ENCODE data around the gene WIPI1. TPM values are rescaled to one million over a fixed set of nuclear protein-coding genes. Genes with fewer than 3 reads are reported as not detected.
A peak's percentile ranks its signal among the peaks of the same experiment; 100 is the strongest.
"Not testable (repeated sequence)": the region's sequence is repeated elsewhere in the genome, so short reads cannot be mapped to it uniquely, and the experiment has no call there.

WIPI1 gene, protein sequence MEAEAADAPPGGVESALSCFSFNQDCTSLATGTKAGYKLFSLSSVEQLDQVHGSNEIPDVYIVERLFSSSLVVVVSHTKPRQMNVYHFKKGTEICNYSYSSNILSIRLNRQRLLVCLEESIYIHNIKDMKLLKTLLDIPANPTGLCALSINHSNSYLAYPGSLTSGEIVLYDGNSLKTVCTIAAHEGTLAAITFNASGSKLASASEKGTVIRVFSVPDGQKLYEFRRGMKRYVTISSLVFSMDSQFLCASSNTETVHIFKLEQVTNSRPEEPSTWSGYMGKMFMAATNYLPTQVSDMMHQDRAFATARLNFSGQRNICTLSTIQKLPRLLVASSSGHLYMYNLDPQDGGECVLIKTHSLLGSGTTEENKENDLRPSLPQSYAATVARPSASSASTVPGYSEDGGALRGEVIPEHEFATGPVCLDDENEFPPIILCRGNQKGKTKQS
- 49.6 and 92.8 TPM in 2 replicates for total RNA-seq

DNA sequence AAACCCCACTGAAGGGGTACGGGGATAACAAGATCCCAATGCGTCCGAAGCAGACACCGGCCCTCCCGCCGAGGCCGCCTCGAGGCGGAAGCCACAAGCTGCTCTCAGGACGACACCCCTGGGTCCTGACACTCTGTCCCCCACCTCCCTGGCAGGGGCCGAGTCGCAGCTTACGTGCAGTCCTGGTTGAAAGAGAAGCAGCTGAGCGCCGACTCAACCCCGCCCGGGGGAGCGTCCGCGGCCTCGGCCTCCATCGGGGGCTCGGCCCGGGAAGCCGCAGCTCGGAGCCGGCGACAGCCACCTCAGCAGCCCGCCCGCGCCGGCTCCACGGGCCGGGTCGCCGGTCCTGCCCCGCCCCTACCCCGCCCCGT is at the start of gene WIPI1:
Gene WIPI1, minus strand, starts transcription at position 329 of the 371 bp plus-strand sequence. Its CDS starts 75 bp downstream, at position 254.
- no peak for DNase-seq (ENCODE audit: low read depth in 2 of 2)

GRCh38 chr17:68505951-68506350 is 48.7 kb upstream of the WIPI1 start:
- DNase-seq (ENCODE audit: low read depth in 2 of 2), result no peak

GRCh38 chr17:68501074-68501473 is 43.8 kb upstream of the WIPI1 start:
- no peak for DNase-seq (ENCODE audit: low read depth in 2 of 2)

DNA sequence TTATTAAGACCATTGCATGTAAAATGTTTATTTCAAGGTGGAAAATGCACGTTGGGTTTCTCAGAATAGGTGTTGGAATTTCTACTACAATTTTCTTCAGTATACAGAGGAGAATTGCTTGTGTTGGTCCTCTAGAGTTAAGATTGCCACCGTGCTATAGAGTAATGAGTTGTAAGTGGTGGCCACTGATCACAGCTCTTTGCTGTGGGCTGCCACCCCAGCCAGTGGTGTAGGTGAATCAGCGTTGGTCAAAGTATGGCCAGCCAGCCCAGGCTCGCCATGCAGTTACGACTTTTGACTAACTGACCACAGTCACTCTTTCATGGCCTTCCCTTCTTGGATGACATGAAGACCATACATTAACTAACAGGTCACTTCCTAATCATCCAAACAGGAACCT is 42.3 kb upstream of the WIPI1 start:
- DNase-seq (ENCODE audit: low read depth in 2 of 2), result no peak

DNA sequence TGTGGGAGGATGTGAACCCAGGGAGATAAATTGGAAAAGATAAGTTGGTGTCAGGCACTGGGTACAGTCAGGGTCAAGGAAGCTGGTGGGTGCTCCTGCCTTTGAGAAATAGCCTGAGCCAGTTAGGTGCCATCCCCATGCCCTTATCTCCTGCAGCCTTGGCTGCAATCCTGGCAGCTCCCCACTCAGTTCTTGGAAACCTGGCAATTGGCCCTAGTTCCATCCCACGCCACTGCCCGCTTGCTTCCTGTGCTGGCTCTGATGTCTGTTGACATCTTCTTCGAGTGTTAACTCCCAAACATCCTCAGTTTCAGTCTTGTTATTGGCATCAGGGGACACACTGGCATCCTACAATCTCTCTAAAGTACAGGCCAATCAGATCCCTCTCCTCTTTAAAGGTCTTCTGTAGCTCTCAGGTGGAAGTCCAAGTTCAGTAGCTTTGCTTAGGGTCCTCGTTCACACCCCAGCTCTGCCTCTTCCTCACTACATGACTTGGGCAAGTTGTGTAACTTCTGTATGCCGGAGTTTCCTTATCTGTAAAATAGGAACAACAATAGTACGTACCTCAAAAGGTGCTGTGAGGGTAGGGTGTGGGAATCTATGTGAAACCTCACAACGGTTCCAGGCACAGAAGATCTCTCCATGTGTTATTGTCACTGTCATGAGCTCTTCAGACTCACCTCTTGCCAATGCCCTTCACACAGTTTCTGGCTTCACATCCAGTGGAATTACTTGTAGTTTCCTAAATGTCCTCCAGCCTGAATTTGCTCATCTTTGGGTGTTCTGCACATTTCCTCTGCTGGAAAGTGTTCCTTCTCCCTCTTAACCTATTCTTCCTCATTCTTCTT is 41.4 kb upstream of the WIPI1 start:
- peak in 1 of 2 donors; percentile 42 for DNase-seq (ENCODE audit: low read depth in 2 of 2)

DNA sequence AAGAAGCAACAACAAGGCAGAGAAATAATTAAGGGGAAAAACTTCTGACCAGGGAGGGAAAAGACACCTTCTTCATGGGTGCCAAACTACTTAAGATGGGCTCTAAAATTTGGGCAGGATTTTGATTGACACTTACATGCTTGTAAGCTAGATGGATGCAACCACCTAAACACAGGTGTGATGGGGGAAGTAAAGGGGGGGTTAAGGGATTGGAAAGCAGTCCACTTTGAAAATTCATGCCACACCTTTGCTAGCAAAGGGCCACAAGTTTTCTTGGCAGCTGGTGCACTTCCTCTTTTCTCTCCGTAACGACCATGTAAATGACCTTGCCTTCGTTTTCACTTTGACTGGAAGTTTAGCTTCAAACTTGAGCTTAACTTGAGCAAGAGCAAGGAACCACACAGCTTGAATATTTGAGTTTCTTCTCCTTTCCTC is 40.6 kb upstream of the WIPI1 start:
- DNase-seq (ENCODE audit: low read depth in 2 of 2), result no peak

GRCh38 chr17:68495081-68495480 is 37.8 kb upstream of the WIPI1 start:
- DNase-seq (ENCODE audit: low read depth in 2 of 2), result no peak

- DNase-seq (ENCODE audit: low read depth in 2 of 2), result not testable (repeated sequence)
Measured at GRCh38 chr17:68492394-68493054, 35.2 kb upstream of the WIPI1 start.

DNA sequence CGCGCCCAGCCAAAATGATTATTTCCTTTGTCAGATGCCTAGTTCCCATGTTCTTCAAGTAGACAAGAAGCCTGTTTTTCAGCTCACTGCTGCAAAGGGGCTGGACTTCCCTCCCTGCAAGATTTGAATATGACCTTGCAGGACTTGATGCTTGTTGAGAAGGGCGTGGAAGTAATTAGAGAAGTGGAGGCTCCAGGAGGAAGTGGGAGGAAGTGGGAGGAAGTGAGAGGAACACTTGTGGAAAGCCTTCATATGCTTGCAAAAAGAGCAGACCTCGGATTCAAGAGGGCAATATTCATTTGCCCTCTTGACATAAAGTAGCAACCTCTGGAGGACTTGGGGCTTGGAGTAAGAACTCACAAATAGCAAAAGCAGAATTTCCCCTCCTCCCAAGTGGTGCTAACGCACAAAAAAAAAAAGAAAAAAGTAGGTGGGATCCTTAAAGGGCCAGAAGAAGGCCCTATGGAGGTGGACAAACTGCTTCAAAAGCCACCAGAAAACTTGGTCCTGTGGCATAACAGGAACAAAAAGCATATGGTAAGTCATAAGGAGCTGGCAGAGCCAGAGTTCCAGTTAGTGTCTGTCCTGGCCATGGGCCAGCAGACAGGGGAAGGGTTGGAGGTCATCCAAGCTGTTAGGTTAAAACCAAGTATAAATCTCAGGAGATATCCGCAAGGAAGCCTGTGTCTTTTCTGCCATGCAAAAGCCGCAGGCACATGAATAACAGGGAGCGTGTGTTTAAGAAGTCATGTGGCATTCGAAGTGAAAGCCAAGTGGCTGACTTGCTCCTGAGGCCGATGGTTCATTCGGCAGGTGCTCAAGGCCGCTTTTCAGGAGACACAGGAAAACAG is 34.3 kb upstream of the WIPI1 start:
- DNase-seq (ENCODE audit: low read depth in 2 of 2), result no peak

GRCh38 chr17:68489919-68490318 is 32.6 kb upstream of the WIPI1 start:
- no peak for DNase-seq (ENCODE audit: low read depth in 2 of 2)

- DNase-seq (ENCODE audit: low read depth in 2 of 2), result no peak
Measured at GRCh38 chr17:68484458-68484857, 27.2 kb upstream of the WIPI1 start.

- DNase-seq (ENCODE audit: low read depth in 2 of 2), result no peak
Measured at GRCh38 chr17:68482576-68483041, 25.3 kb upstream of the WIPI1 start.

GRCh38 chr17:68480885-68481284 is 23.6 kb upstream of the WIPI1 start:
- DNase-seq (ENCODE audit: low read depth in 2 of 2), result no peak

- DNase-seq (ENCODE audit: low read depth in 2 of 2), result no peak
Measured at GRCh38 chr17:68470961-68471360, 13.7 kb upstream of the WIPI1 start.

DNA sequence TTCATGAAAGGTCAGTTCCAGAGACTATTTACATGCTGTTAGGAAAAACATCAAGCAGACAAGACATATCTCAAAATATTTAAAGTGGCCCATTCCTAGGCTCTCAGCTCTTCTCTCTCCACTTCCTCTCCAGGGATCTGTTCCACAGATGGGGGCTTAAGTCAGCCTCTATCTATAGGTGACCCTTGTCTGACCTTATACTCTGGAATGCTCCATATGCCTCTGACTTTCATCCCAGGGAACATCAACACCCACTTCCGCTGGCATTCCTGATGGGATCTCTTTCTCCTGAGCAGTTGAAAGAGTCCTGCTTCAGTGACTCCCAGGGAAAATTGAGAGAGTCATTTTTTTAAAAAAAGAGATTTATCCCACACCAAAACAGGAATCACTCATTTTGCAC is 11.5 kb upstream of the WIPI1 start:
- no peak for DNase-seq (ENCODE audit: low read depth in 2 of 2)

DNA sequence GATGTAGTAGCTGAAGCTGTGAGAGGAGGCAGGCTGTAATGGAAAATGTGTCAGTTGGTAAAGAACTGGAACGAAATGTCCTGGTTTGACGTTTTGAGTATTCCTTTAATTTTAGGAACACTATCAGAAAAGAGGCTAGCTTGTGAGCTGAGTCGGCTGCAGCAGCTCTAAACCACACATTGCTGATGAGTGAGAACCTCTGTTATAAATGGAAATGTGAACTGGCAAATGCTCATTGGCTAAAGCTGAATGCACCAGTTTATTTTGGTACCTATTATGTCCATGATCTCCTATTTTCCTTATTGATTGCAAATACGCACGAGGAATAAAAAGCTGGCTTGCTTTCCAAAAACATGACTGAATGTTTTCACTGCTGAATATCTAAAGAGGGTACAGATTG is 11.0 kb upstream of the WIPI1 start:
- no peak for DNase-seq (ENCODE audit: low read depth in 2 of 2)

DNA sequence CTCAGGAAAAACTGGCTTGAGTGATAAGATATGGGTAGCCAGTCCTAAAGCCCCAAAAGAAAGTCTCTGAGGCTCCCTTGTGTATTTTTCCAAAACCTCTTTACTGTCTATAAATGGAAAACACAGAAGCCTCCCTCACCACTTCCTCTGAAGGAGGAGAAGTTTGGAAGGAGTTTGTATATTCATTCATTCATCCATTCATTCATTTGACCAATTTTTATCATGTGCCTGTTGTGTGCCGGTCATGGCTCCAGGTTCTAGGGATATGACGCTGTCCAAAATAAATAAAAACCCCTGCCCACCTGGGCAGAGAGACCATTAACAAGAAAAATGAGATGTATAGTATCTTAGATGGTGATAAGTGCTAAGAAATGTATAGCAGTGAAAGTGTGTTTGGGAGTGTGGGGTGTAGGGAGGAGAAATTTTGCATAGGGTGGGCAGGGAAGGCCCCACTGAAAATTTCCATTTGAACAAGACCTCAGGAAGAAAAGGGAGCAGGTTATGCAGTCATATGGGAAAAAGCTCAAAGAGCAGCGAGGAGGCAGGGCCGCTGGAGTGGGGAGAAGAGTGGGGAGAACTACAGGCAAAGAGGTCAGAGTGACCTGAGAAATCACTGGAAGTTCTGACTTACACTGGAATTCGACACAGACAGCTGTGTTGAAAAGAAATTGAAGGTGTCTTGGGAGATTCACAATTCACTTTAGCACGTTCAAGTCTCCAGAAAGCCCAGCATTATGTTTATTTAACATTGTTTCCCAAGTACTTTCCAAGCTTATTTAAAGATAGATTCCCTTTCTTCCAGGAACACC is 6.1 kb upstream of the WIPI1 start:
- DNase-seq (ENCODE audit: low read depth in 2 of 2), result no peak

- peak; percentile 51 to 83 for DNase-seq (ENCODE audit: low read depth in 2 of 2)
Measured at GRCh38 chr17:68462381-68463210, 5.3 kb upstream of the WIPI1 start.

GRCh38 chr17:68461589-68461988 is 4.3 kb upstream of the WIPI1 start:
- peak in 1 of 2 donors; percentile 19 for DNase-seq (ENCODE audit: low read depth in 2 of 2)

All from dermis microvascular lymphatic vessel endothelial cell (primary cell).